Large intestine (tissue), 3 donors: ENCODE data around the gene RBMX. TPM values are rescaled to one million over a fixed set of nuclear protein-coding genes. Genes with fewer than 3 reads are reported as not detected.

Experiments
- DNase-seq, 2 donors: peaks; one replicate each; pipeline versions ENCODE4 v3.0.0 to v3.0.0-alpha.2; 2013
- H3K27ac ChIP-seq: one replicate; pipeline ENCODE4 v1.5.1; 2013; ENCODE audit warnings: low read length
- H3K27me3 ChIP-seq: 2 replicates; pipeline ENCODE4 v1.6.1; 2013; ENCODE audit warnings: low read length; ENCODE audit not compliant: control insufficient read depth, insufficient read depth
- H3K36me3 ChIP-seq: 2 replicates; pipeline ENCODE4 v1.6.1; 2013; ENCODE audit warnings: low read length; ENCODE audit not compliant: control insufficient read depth, insufficient read depth
- H3K4me1 ChIP-seq: one replicate; pipeline ENCODE4 v1.6.1; 2013; ENCODE audit warnings: low read length; ENCODE audit not compliant: control insufficient read depth, insufficient read depth
- H3K4me3 ChIP-seq: one replicate; pipeline ENCODE4 v1.5.1; 2013; ENCODE audit warnings: low read length
- H3K9me3 ChIP-seq: one replicate; pipeline ENCODE4 v1.6.1; 2013; ENCODE audit warnings: mild to moderate bottlenecking, low read depth, low read length, moderate library complexity; ENCODE audit not compliant: control insufficient read depth
- WGBS: methylation state at CpG from one replicate; pipeline ENCODE4 v1.1.5; 2013; ENCODE audit warnings: low lambda C conversion rate; ENCODE audit not compliant: insufficient coverage; 5-methylcytosine and 5-hydroxymethylcytosine counted together
- polyA plus RNA-seq: library from polyadenylated mRNA; unstranded; fragments of 120-200 nt; gene quantifications from one replicate; pipeline ENCODE4 v1.2.1, GENCODE V29; 2013

Gene RBMX
- polyA plus RNA-seq, 1 donor: 255 TPM

GRCh38 chrX:136850441-136851175, 29.9 kb downstream of the RBMX start:
- no peaks in the 10 kb centered on the region for H3K4me1 ChIP-seq
- no peak for DNase-seq
- no peak overlapping the region for H3K27ac ChIP-seq
- H3K36me3 ChIP-seq: peaks cover 13% of the 10 kb centered on the region
- 83% methylated on average over 1 of the region's 9 CpGs for WGBS
- H3K4me3 ChIP-seq: no peak overlapping the region
- no peaks in the 10 kb centered on the region for H3K9me3 ChIP-seq
- no peaks in the 10 kb centered on the region for H3K27me3 ChIP-seq

GRCh38 chrX:136849395-136849794, 31.1 kb downstream of the RBMX start:
- no peak overlapping the region for H3K4me3 ChIP-seq
- no peak overlapping the region for H3K27ac ChIP-seq
- WGBS: no CpG with 5 or more reads among the region's 3 CpGs
- DNase-seq: no peak
- no peaks in the 10 kb centered on the region for H3K27me3 ChIP-seq
- H3K9me3 ChIP-seq: no peaks in the 10 kb centered on the region
- H3K36me3 ChIP-seq: peaks cover 15% of the 10 kb centered on the region
- H3K4me1 ChIP-seq: no peaks in the 10 kb centered on the region

GRCh38 chrX:136847874-136848273, 32.7 kb downstream of the RBMX start:
- Histone ChIP-seq H3K27ac (no peak overlapping the region), H3K27me3 (no peaks in the 10 kb centered on the region), H3K36me3 (peaks cover 14% of the 10 kb centered on the region), H3K4me1 (no peaks in the 10 kb centered on the region), H3K4me3 (no peak overlapping the region), H3K9me3 (no peaks in the 10 kb centered on the region)
- no peak for DNase-seq
- WGBS: no CpG with 5 or more reads among the region's 2 CpGs

GRCh38 chrX:136839196-136839595, 41.3 kb downstream of the RBMX start:
- H3K4me1 ChIP-seq: no peaks in the 10 kb centered on the region
- no peak overlapping the region for H3K27ac ChIP-seq
- H3K4me3 ChIP-seq: no peak overlapping the region
- no peak for DNase-seq
- H3K9me3 ChIP-seq: no peaks in the 10 kb centered on the region
- no CpG with 5 or more reads among the region's 1 CpG for WGBS
- H3K36me3 ChIP-seq: no peaks in the 10 kb centered on the region
- no peaks in the 10 kb centered on the region for H3K27me3 ChIP-seq

- Histone ChIP-seq H3K4me3 (no peak overlapping the region), H3K36me3 (no peaks in the 10 kb centered on the region), H3K9me3 (no peaks in the 10 kb centered on the region), H3K4me1 (no peaks in the 10 kb centered on the region), H3K27ac (no peak overlapping the region), H3K27me3 (no peaks in the 10 kb centered on the region)
- WGBS: no CpG with 5 or more reads among the region's 4 CpGs
- no peak for DNase-seq
These were observed 44.8 kb downstream of the RBMX start for GRCh38 chrX:136835761-136836160.

- no peak overlapping the region for H3K4me3 ChIP-seq
- no peaks in the 10 kb centered on the region for H3K4me1 ChIP-seq
- no peaks in the 10 kb centered on the region for H3K27me3 ChIP-seq
- no peaks in the 10 kb centered on the region for H3K36me3 ChIP-seq
- H3K27ac ChIP-seq: no peak overlapping the region
- no peaks in the 10 kb centered on the region for H3K9me3 ChIP-seq
- no peak for DNase-seq
- no CpG with 5 or more reads among the region's 5 CpGs for WGBS
These were observed 51.1 kb downstream of the RBMX start for GRCh38 chrX:136829413-136829812.

- no CpG with 5 or more reads among the region's 1 CpG for WGBS
- Histone ChIP-seq H3K36me3 (no peaks in the 10 kb centered on the region), H3K27ac (no peak overlapping the region), H3K4me3 (no peak overlapping the region), H3K27me3 (no peaks in the 10 kb centered on the region), H3K4me1 (no peaks in the 10 kb centered on the region), H3K9me3 (no peaks in the 10 kb centered on the region)
- DNase-seq: no peak
These were observed 51.7 kb downstream of the RBMX start for GRCh38 chrX:136828830-136829229.

- Histone ChIP-seq H3K4me1 (no peaks in the 10 kb centered on the region), H3K36me3 (no peaks in the 10 kb centered on the region), H3K27ac (no peak overlapping the region), H3K9me3 (no peaks in the 10 kb centered on the region), H3K27me3 (no peaks in the 10 kb centered on the region), H3K4me3 (no peak overlapping the region)
- WGBS: no CpG with 5 or more reads among the region's 3 CpGs
- no peak for DNase-seq
These were observed 53.5 kb downstream of the RBMX start for GRCh38 chrX:136827026-136827425.

GRCh38 chrX:136825771-136826170, 54.8 kb downstream of the RBMX start:
- no peak for DNase-seq
- H3K27me3 ChIP-seq: no peaks in the 10 kb centered on the region
- no peak overlapping the region for H3K4me3 ChIP-seq
- no peaks in the 10 kb centered on the region for H3K9me3 ChIP-seq
- H3K4me1 ChIP-seq: no peaks in the 10 kb centered on the region
- H3K27ac ChIP-seq: no peak overlapping the region
- no CpG with 5 or more reads among the region's 2 CpGs for WGBS
- H3K36me3 ChIP-seq: no peaks in the 10 kb centered on the region
